ENCODE measurements around the gene JAG1.

The JAG1 gene

GRCh38 chr20:10631126-10631525 is 42.7 kb downstream of the JAG1 start:
- no peak for DNase-seq (ENCODE audit: extremely low read depth, low read depth)
- TF ChIP-seq CTCF (IDR thresholded peaks at IDR 0.05; ENCODE audit: low read depth, low read length), result no peak

GRCh38 chr20:10629946-10630650 is 43.7 kb downstream of the JAG1 start:
- no peak for DNase-seq (ENCODE audit: extremely low read depth, low read depth)
- no peak for TF ChIP-seq CTCF (IDR thresholded peaks at IDR 0.05; ENCODE audit: low read depth, low read length)

GRCh38 chr20:10626896-10627295 is 46.9 kb downstream of the JAG1 start:
- DNase-seq (ENCODE audit: extremely low read depth, low read depth), result no peak
- no peak for TF ChIP-seq CTCF (IDR thresholded peaks at IDR 0.05; ENCODE audit: low read depth, low read length)

- no peak for DNase-seq (ENCODE audit: extremely low read depth, low read depth)
- no peak for TF ChIP-seq CTCF (IDR thresholded peaks at IDR 0.05; ENCODE audit: low read depth, low read length)
Measured at GRCh38 chr20:10625641-10626040, 48.2 kb downstream of the JAG1 start.

GRCh38 chr20:10622657-10623418 is 51.0 kb downstream of the JAG1 start:
- DNase-seq (ENCODE audit: extremely low read depth, low read depth), result no peak
- no peak for TF ChIP-seq CTCF (IDR thresholded peaks at IDR 0.05; ENCODE audit: low read depth, low read length)

GRCh38 chr20:10621149-10621548 is 52.6 kb downstream of the JAG1 start:
- TF ChIP-seq CTCF (IDR thresholded peaks at IDR 0.05; ENCODE audit: low read depth, low read length), result no peak
- DNase-seq (ENCODE audit: extremely low read depth, low read depth), result no peak

- peak; percentile 80 for DNase-seq (ENCODE audit: extremely low read depth, low read depth)
- TF ChIP-seq CTCF (IDR thresholded peaks at IDR 0.05; ENCODE audit: low read depth, low read length), result no peak
Measured at GRCh38 chr20:10619427-10619826, 54.4 kb downstream of the JAG1 start.
